T-helper 1 cell (primary cell): ENCODE measurements around the gene CYP24A1.
"Not testable (repeated sequence)": the region's sequence is repeated elsewhere in the genome, so short reads cannot be mapped to it uniquely, and the experiment has no call there.

Source experiments
- DNase-seq, 5 donors: peaks; one replicate each; pipeline ENCODE4 v3.0.0-alpha.2; 2012 to 2020

The CYP24A1 gene

DNA sequence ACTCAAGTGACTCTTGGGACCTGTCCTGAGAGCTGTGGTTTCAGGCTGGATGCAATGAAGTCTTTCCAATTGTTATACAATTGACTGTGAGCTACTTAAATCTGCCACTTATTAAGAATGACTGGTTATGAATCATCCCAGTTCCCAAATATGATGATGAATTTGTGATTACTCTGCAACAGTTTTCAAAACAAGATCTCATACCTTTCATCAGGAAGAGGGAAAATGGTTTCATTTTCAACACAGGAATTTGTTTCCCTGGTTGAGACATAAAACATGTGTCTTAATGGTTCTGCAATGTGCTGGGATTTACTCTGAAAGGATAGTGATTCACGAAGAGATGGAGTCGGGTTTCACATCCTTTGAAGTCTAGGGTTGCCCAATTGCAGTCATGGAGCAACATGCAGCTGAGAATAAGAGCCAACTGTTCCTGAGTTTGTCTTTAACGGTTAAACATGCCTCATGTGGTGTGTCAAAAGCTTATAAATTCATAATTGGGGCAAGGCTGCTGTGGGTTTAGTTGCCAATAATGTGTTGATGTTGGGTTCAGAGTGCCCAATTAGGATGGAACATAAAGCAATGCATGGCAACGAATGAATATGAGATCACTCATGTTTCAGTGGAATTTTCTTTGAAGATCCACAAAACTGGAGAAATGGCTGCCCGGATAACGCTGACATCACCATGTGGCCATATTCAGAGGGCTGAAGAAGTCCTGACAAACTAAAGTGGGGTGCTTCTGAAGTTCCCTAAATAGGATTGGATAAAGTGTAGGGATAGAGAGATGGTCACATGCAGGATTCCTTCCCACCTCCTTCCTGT is 41.0 kb downstream of the CYP24A1 start:
- no peak for DNase-seq

DNA sequence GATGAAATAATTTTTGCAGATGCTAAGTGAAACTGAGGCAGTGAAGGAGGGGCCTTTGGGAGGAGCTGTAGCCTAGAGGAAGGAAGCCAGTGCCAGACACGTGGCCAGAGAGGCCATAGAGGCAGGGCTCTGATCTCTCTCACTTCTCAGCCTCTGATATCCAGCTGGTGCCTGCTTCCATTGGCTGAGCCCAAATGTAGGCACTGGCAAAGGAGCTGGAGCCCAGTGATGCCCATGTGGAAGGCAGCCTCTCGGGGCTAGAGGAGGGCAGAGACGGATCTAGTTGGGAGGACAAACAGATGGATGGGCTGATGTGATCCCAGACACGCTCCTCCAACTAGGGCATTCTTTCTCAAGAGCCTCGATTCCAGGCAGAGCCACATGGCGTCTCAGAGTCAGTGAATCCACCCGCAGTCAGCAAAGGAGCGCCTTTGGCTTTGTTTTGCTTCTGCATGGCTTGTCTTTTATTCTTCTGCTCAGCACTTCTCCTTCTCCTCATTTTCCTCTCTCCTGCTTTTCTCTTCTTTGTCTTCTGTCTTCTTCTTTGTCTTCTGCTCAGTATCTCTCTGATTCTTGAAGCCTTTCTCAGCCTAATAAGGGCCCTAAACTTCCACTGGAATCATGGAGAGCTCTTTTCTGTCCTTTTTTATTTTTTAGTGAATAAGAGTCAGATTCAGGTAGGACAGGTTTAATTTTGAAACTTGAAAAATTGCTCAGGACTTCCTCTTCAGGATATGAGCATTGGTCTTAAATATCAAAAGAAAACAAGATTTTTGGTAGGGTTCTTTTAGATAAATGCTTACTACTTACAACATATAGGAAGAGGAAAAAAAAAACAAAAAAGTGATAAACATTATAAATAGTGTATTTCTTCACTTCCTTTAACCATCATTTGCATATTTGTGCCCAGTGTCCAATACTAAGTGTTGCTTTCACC is 41.8 kb downstream of the CYP24A1 start:
- no peak for DNase-seq

DNA sequence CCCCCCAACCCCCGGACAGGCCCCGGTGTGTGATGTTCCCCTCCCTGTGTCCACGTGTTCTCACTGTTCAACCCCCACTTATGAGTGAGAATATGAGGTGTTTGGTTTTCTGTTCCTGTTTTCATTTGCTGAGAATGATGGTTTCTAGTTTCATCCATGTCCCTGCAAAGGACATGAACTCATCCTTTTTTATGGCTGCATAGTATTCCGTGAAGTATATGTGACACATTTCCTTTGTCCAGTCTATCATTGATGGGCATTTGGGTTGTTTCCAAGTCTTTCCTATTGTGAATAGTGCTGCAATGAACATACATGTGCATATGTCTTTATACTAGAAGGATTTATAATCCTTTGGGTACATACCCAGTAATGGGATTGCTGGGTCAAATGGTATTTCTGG is 42.7 kb downstream of the CYP24A1 start:
- not testable (repeated sequence) for DNase-seq

DNA sequence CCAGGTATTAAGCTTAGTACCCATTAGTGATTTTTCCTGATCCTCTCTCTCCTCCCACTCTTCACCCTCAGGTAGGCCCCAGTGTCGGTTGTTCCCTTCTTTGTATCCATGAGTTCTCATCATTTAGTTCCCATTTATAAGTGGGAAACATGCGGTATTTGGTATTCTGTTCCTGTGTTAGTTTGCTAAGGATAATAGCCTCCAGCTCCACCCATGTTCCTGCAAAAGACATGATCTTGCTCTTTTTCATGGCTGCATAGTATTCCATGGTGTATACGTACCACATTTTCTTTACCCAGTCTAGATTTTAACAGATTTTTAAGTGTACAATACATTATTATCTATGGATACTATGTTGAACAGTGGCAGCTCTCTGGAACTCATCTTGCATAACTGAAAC is 44.4 kb downstream of the CYP24A1 start:
- no peak for DNase-seq

DNA sequence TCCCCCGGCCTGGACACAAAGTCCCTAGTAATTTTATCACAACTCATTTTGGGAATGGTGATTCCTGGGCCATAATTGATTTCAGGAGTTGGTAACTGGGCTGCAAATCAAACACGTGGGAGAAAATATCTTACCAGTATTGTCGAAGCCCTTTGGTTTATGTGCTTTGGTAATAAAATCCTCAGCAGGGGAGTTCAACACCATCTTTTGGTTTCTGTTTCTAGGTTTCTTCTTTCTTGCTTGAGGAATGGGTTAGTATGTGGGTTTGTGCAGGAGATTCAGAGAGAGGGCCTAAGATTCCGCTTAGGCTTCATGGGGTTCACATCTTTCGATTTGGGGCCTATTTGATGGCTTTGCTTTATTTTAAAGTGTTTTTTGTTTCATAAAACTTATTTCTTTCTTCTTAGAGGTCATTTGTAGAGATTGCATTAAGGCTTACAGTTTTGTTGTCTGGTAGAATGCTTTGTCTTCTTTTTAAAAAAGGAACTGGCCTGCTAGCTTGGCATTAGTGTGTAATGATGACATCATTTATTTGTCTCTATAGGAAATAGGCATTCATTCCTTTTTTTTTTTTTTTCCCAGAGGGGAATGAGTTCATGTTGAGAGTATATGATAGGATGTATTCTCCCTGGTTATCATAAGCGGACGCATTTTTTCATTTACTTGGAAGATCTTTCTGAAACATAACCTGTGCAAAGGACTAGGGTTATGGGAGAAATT is 45.8 kb downstream of the CYP24A1 start:
- DNase-seq: no peak

DNA sequence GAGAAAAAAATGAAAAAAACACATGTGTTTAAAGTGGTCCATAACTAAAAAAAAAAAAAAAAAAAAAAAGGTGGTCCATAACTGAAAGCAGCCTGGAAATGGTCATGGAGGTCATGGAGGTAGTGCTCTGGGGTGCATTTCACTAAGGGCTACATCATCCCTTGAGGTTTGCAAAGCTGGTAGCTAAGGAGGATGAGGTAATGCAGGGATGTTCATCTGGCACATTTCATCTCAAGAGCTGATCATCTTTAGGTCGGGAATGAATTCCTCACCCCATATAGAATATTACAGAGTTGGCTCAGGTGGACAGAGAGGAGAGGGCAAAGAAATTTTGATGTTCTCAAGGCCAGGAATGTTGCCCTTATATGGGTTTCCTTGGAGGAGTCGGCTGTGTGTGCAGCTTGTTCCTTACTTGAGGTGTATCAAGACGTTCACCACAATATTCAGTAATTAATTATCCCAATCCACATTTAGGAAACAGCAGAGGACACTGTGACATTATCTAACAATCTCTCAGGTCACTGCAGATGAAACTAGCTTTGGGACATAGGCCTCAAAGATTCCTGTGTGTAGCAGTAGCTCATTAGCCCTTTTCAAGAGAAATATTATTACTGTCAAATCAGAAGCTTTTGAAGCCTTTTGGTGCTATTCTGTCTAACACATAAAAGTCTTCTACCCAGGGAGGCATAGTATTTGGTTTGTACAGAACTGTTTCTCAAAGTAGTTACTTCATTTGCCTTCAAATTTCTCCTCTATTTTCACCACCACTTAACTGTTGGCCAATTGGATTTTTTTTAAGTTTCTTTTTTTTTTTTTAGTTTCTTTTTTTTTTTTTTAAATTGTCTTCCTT is 46.8 kb downstream of the CYP24A1 start:
- no peak for DNase-seq

DNA sequence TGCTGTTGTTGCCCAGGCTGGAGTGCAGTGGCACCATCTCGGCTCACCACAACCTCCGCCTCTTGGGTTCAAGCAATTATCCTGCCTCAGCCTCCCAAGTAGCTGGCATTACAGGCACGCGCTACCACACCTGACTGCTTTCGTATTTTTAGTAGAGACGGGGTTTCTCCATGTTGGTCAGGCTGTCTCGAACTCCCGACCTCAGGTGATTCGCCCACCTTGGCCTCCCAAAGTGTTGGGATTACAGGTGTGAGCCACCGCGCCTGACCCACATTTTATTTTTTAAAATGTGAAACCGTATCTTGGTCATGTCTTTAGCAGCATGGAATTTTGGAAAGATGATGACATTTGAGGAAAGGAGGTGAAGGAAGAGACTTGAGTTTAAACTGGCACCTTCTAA is 47.5 kb downstream of the CYP24A1 start:
- not testable (repeated sequence) for DNase-seq

DNA sequence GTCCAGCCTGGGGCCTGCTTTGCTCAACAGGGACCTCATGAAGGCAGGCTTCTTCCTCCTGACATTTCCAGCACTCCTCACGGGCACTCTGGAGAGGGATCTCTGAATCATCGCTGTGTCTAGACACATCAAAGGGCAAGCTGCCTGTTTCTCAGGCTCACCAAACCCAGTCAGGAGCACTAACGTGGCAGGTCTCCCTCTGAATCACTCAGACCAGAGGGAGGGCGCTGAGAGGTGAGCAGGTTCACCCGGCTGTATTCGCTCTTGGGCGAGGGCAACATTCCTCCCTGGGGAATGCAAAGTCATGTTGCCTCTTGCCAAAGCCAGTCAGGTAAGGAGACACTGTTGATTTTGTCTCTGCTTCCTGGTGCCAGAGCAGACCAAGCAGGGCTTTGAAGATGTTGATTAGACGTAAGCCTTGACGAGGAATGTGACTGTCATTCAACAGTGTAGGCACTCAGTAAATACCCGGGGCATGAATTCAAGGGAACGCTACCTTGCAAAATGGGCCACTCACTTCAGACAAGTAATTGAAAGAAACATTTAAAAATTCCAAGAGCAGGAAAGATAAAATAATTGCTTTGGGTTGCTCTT is 50.1 kb downstream of the CYP24A1 start:
- DNase-seq: no peak

DNA sequence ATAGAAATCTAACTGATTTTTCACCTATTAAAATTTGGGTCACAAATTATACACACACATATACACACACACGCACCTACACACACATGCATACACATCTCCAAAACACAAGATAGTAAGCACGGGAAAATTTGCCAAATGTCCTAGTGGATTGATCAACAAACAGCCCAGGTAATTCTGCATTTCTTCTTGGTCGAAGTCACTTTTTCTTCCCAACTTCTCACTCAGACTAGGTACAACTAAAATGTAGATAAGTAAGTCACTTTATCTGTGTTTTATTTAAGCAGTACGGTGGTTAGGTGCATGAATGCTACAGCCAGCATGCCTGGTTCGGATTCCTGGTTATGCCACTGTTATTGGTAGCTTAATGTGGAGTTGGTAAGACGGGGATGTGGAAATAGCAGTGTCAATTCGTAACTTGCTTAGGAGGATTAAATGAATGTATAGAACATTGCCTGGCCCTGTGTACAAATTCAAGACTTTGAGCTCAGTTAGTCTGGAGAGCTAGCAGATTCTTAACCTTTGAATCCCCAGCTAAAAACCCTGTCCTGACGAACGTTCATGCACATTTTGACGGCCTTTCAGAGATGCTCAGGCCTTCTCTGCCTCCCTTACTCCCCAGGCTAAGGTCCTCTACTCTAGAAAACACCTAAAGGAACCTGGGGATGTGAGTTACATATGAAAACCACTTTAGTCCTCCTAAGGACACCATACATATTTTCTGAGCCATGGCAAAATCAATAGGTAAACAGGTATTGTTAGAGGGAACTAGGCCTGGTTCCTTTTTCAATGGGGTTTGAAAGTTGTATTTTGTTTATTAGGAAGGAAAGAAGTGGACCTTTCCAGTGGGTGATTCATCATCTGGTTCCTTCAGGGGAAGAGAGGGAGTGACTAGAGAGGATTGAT is 50.9 kb downstream of the CYP24A1 start:
- DNase-seq: no peak

DNA sequence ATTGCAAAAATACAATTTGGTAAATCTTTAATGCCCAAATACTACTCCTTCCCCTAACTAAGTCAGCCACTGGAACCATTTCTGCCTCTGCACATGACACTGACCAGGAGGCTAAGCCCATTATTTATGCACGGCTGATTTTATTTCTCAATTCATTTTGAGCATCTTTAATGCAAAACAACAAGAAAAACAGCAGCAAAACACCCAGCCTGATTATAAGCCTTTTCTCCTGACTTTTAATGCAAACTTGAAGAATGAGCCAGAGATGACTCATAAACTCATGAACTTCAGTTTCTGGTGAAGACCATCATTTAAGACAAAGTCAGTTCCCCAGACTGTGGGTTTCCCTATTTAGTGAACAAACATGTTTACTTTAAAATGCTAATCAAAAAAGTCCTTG is 51.6 kb downstream of the CYP24A1 start:
- DNase-seq: no peak

DNA sequence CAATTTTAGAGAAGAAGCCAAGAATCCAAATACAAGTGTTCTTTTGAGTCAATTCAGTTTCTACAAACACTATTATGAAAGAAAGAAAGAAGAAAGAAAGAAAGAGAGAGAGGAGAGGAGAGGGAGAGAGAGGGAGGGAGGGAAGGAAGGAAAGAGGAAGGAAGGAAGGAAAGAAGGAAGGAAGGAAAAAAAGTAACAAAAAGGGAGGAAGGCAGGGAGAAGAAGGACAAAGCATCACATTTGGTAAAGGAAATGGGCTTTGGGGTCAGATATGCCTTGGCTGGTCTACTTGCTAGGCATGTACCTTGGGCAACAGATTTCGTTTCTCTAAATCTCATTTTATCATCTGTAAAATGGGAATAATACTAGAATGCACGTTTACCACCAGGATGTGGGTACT is 54.0 kb downstream of the CYP24A1 start:
- no peak for DNase-seq

DNA sequence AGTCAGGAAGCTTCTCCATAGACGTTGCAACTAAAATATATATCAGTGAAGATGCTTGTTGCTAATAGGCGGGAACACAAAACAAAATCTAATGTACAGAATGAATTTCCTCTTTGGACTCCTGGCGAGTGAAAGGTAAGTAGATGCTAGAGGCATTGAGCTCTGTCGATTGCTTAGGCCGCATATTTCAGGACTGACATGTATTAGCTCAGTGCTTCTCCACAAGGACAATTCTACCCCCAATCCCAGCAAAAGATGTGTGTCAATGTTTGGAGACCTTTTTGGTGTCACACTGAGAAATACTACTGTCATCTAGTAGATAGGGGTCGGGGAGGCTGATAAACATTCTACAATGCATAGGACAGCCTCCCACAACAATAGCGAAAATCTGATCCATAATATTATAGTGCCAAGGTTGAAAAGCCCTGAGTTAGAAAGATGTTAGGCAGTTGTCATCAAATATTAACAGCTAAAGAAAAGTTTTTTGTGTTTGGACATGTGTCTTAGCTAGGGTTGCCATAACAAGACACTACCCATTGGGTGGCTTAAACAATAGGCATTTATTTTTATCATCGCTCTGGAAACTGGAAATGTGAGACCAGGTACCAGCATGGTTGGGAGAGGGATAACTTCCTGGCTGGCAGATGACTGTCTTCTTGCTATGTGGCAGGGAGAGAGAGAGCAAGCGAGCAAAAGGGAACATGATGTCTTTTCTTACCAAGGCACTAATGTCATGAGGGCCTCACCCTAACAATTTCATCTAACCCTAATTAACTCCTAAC is 55.4 kb downstream of the CYP24A1 start:
- no peak for DNase-seq

DNA sequence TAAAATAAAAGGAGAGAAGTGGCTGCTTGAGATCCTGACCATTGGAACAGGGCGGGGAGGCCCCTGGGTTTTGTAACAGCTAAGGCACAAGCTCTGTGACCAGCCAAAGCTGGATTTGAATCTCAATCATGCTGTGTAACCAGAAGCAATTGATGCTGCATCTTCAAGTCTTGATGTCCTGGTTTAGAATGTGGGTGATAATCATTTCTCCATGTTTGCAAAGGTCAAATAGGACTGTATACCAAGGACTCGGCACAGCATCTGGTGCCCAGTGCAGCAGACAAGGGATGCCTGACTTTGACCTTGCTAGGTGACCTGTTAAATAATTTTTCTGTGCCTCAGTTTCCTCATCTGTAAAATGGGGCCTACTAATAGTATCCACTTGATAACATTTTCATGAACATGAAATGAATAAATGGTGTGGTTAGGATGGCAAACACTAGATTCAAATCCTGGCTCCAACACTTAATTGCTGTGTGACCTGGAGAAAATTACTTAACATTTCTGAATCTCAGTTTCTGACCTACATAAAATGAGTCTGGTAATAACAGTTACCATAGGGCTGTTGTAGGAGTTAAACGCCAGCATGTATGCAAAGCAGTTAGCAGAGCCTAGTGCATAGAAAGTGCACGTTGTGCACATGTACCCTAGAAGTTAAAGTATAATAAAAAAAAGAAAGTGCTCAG is 57.1 kb downstream of the CYP24A1 start:
- no peak for DNase-seq

DNA sequence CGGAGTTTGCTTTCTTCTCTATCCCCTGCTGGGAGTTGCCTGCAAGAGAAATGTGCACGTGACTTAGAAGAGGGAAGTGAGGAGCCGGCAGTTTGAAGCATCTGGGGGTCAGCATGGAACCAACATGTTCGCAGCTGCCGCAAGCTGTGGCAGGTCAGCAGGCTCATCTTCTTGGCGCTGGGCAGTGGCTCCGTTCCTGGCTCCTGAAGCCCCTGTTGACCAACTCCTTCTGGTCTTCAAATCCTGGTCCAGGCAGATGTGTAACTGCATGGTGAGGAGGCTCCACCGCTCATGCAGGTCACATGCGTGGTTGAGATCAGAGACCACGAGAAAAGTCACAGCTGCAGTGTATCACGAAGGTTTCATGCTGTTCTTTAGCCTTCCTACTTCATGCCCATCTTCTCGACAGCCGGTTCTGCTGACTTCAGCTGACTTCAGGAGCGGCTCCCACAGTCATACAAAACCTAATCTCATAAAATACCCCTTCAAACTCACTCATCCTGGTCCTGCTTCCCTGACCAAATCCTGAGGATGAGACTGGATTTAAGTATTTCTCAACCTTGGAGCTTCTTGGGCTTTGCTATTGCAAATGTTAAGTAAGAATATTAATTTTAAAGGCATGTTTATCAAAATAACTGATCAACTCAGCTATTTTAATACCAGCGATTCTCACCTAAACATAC is 58.5 kb downstream of the CYP24A1 start:
- DNase-seq: no peak

DNA sequence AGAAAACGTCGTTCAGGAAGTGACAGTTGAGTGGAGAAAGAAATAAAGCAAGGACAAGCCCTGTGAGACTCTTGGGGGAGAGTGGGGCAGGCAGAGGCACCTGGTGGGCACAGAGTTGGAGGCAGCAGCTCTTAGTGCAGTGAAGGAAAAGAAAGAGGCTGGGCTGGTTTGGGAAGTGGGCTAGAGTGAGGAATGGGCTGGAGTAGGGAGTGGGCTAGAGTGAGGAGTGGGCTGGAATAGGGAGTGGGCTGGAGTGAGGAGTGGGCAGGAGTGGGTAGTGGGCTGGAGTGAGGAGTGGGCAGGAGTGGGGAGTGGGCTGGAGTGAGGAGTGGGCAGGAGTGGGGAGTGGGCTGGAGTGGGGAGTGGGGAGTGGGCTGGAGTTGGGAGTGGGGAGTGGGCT is 59.7 kb downstream of the CYP24A1 start:
- no peak for DNase-seq

DNA sequence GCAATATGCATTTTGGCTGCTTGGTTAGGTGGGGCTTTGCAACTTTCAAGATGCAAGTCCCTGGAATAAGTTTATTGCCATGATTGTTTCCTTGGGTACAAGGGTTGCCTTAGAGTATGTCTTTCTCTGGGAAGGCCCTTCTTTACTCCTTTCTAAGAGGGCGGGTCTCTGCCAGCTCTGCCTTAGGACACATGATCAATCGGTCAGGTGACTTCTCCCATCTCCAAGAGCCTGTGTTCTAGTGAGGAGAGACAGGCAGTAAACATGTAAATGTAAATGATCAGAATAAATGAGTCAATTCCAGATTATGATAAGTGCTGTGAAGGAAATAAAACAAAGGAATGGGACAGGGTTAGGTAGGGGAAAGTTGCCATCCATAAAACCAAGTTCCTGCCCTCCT is 60.2 kb downstream of the CYP24A1 start:
- DNase-seq: no peak

DNA sequence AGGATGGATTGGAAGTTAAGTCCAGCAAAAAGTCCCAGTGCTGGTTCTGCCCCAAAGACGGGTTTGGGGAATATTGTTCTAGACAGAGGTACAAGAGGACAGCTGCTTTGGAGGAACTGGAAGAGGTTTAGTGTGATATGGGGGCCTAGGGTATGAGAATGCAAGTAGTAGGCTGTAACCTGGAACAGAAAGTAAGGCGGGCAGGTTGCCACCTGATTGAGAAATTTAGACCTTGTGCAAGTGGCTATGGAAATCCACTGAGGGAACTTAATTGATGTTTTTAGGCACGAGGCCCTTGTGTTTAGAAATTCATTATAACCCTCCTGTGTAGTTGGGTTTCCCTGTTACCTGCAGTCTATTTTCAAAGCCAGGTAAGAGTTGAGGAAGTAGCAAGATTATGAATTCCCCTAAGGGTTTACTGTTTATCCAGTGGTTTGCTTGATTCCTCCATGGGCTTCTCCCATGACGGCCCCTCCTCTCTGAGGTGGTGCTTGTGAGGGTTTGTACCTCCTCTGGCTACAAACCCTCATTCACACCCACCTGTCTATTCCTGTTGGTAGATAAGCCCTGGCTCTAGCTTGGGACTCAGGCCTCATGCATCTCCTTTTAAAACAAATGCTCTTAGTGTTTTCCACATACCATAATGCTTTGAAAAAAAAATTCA is 61.4 kb downstream of the CYP24A1 start:
- DNase-seq: no peak

DNA sequence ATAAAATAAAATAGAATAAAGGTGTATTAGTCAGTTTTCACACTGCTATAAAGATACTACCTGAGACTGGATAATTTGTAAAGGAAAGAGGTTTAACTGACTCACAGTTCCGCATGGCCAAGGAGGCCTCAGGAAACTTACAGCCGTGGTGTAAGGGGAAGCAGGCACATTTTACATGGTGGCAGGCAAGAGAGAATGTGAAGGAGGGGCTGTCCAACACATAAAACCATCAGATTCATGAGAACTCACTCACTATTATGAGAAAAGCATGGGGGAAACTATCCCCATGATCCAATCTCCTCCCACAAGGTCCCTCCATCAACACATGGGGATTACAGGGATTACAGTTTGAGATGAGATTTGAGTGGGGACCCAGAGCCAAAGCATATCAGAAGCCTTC is 62.3 kb downstream of the CYP24A1 start:
- DNase-seq: no peak
